GM21528 (cell line): ENCODE data around the gene INO80D.
"Not testable (repeated sequence)": the region's sequence is repeated elsewhere in the genome, so short reads cannot be mapped to it uniquely, and the experiment has no call there.

ENCODE experiments used
- ATAC-seq: cut with Tn5 transposase; IDR thresholded peaks from one replicate; pipeline ENCODE4 v1.9.1; 2021; ENCODE audit warnings: mild to moderate bottlenecking, moderate library complexity; ENCODE audit not compliant: unreplicated experiment, low FRiP score

The INO80D gene

DNA sequence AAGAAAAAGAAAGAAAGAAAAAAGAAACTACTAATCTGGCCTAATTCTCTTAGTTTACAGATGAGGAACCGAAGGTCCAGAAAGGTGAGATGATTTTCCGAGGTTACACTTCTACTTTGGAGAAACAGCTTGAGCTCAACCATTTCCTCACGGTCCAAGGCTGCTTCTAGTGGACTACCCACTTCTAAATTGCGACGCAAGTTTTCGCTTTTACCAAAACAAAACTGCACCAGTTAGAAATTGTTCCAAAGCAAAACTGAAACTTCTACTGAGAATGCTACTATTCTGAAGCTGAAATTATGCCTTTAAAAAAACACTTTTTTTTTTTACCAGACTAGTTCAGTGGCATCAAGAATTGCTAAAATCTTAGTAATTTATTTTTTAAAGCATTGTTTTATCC is 101.6 kb downstream of the INO80D start:
- peak; percentile 84 for ATAC-seq

DNA sequence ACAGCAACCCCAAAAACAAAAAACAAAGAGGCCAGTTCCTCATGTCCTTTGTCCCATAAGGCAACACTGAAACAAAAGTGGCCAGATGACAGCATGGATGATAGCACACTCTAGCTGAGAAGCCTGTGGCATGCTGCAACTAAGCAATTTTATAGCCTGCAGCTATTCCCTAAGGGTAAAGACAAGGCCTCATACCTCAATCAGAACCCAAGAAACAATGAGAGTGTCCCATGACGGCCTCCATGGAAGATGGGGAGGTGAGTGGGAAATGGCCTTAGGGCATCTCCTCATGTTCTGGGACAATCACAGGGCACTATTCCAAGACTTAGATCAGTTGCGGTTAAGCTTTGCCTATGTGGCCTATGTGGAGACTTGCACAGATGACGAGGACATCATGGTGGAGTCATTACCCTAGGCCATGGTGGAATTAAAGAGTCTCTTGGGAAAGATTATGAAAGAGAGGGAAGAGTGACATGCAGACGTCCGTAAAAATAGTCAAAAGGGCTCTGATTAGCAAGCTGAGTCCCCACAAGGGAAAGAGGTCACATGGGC is 103.1 kb downstream of the INO80D start:
- no peak for ATAC-seq

DNA sequence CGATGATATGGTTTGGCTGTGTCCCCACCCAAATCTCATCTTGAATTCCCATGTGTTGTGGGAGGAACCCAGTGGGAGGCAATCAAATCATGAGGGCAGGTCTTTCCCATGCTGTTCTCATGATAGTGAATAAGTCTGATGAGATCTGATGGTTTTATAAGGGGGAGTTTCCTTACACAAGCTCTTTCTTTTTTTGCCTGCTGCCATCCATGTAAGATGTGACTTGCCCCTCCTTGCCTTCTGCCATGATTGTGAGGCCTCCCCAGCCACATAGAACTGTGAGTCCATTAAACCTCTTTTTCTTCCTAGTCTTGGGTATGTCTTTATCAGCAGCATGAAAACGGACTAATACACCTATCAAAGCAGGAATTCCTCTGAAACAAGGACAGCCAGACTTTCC is 107.2 kb downstream of the INO80D start:
- ATAC-seq = not testable (repeated sequence)

DNA sequence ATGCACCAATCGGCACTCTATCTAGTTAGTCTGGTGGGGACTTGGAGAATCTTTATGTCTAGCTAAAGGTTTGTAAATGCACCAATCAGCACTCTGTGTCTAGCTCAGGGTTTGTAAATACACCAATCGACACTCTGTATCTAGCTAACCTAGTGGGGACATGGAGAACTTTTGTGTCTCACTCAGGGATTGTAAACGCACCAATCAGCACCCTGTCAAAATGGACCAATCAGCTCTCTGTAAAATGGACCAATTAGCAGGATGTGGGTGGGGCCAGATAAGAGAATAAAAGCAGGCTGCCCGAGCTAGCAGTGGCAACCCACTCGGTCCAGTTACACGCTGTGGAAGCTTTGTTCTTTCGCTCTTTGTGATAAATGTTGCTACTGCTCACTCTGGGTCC is 108.3 kb downstream of the INO80D start:
- not testable (repeated sequence) for ATAC-seq

DNA sequence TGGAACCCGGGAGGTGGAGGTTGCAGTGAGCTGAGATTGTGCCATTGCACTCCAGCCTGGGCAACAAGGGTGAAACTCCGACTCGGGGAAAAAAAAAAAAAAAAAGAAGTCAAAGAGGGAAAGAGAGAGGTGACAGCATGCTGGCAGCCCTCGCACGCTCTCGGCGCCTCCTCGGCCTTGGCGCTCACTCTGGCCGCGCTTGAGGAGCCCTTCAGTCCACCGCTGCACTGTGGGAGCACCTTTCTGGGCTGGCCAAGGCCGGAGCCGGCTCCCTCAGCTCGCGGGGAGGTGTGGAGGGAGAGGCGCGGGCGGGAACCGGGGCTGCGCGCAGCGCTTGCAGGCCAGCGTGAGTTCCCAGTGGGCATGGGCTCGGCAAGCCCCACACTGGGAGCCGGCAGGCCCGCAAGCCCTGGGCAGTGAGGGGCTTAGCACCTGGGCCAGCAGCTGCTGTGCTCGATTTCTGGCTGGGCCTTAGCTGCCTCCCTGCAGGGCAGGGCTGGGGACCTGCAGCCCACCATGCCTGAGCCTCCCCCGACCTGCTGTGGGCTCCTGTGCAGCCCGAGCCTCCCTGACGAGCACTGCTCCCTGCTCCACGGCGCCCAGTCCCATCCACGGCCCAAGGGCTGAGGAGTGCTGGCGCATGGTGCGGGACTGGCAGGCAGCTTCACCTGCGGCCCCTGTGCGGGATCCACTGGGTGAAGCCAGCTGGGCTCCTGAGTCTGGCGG is 108.9 kb downstream of the INO80D start:
- ATAC-seq = not testable (repeated sequence)

DNA sequence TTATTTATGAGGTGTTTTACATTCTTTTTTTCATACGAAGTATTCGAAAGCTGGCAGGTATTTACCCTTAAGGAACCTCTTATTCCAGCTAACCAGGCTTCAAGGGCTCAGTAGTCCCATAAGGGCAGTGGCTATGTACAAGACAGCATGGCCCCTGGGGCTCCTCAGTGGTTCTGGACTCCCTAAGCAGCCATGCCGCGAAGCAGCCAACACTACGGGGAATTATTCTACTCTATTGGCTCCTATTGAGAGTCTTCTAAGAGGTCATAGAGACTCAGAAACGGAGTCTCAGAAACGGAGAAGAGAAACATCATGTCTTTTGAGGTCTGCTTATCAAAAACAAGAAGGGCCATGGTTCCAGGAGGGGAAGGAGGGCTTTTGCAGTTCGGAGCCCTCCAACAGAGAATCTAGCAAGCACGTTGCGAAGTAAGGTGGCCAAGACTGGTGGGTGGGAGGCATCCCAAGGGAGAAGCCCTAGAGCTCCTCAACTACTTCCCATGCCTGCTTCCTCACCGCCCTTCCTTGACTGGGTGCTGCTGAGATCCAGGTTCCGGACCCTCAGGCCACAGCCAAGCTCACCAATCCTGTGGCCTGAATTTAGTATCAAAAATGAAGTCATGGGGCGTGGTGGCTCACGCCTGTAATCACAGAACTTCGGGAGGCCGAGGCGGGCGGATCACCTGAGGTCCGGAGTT is 109.7 kb downstream of the INO80D start:
- ATAC-seq = no peak

DNA sequence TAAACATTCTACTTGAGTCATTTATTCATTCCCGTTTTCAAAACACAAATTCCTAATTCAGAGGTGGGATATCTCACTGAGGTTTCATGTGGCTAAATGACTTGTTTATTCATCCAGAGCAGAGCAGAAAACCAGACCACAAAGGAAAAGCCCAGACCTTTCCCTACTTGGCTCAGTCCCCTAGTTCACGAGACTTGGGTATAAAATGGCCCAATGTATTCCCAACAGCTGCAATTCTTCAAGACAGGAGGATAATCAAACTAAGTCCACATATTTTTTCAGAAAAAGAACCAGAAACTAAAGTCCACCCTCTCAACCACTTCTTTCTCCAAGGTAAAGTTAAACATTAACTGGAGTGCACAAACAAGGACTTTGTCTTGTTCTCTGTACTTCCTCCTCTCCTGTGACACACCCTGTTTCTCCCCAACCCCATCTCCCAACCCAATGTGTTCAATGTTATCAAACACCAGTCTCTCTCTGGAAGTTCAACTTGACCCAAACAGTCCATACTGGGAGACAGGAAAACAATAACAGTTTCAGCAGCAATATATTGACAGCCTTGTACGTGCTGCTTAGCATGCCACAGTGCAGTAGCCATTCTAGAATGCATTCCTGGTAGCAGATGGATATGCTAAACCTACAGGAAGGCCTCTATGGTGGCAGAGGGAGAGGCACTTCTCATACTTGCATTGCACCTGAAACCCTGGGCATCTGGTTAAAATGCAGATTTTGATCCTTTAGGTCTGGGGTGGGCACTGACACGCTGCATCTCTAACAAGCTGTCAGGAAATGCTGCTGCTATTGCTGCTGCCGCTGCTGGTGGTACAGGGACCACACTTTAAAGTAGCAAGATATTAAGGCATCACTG is 110.7 kb downstream of the INO80D start:
- no peak for ATAC-seq

DNA sequence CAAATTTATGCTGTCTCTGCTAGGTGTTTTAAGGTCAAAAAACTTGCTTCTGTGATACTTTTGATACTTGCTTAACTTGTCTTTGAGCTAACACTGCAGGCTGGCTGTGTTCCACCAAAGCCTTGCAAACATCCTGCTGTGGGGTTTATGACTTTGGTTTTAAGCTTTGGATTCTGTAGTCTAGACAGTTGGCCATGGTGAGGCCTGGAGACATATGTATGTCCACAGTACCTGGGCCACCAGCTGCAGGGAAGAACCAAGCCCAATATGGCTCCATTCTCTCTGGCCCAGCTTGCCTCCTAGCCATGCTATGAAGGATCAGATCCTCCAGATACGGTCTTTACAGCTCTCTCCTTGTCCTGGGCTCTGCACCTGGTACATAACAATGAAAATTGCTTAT is 113.9 kb downstream of the INO80D start:
- no peak for ATAC-seq

DNA sequence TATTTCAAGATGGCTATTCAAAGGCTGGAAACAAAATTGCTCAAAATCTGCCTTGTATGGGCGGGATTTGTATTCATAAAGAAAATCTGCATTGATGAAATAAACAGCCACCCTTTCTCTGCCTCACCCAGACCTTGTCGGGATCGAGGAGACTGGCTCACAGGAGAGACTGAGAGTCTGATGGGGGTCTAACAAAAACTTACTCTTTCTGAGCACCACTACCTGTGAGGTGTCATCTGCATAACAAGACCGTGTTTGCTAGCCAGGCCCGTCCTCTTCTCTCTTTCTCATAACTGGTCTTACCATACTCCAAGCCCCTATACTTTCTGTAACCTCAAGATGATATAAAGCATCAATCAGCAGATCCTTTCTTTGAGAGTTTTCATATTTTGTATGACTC is 115.6 kb downstream of the INO80D start:
- no peak for ATAC-seq

DNA sequence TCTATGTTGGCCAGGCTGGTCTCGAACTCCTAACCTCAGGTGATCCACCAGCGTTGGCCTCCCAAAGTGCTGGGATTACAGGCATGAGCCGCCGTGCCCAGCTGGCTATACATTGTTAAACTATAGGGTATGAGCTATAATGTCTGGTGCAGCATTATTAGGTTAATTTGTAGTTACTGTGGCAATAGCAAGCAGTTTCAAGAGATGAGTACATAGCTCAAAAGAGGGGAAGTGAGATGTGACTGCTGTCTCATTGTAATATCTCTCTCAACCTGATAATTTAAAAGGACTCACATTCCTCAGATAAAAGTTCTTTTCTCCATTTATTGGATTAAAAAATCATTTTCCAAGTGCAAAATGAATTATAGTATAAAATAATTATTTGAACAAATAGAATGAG is 116.4 kb downstream of the INO80D start:
- ATAC-seq = no peak

DNA sequence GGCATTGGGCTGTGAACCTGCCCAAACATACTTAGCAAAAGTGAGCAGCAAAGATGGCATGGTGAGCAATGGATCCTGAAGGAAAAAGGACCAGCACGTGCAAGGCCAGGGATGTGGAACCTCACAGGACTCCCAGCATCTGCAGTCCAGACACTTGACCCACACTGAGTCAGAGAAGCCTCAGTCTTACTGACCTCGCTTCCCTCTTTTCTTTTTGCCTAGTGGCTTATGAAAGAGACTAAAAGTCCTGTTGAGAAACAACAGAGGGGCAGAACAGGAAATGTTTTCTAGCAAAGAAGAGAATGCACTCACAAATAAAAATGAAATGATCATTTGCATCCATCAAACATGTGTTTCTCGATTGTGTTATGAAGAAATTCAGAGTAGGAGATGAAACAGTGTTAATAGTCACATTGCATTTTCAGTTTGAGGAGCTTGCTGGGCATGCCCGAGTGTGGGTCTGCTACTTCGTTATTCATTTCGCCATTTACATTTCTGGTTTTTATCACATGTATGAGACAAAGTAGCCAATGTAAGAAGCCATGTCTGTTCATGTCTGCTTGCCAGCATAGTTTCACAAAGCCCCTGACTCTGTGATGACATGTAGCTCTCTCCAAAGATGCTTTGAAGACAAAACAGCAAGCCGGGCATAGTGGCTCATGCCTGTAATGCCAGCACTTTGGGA is 118.4 kb downstream of the INO80D start:
- no peak for ATAC-seq

DNA sequence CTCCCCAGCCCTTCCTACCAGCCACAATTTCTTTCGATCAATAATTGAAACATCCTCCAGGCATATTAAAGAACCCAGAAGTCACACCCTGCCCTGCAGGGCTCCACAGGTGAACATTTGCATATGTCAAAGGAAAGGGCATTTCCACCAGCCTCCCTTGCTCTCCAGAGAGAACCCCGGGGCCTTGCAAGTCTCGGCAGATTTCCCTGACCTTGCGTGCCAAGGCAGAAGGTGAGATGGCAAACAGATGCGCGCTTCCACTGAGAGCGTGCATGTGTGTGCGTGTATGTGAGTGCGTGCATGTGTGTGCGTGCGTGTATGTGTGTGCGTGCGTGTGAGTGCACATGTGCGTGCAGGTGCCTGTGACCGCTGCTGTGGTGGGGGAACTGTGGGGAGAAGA is 120.3 kb downstream of the INO80D start:
- no peak for ATAC-seq

DNA sequence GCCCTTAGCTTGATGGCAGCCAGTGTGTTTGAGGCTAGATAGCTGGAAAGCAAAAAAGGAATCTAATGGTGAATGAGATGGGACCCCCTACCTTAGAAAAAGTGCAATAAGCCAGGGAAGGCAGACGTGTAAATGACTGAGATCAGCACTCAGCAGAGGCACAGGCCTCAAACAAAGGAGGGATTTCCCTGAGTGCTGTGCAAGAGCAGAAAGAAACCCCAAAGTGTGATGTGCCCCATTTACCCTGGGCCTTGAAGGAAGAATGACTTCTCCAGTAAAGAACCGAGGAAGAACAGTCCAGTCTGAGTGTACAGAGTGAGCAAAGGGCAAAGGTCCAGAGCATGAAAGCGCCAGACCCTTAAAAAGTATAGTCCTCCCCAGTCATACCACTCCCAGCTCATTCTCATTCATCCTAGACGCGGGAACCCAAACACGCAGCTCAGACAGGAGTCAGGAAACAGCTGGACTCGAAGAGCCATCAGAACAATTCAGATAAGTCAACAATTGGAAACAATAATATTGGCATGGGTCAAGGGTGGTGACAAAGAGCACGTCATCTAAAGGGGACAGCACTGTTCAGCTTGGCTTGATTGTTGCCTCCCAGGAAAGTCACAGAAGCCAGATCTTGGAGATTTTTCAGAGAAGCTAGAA is 121.7 kb downstream of the INO80D start:
- no peak for ATAC-seq

DNA sequence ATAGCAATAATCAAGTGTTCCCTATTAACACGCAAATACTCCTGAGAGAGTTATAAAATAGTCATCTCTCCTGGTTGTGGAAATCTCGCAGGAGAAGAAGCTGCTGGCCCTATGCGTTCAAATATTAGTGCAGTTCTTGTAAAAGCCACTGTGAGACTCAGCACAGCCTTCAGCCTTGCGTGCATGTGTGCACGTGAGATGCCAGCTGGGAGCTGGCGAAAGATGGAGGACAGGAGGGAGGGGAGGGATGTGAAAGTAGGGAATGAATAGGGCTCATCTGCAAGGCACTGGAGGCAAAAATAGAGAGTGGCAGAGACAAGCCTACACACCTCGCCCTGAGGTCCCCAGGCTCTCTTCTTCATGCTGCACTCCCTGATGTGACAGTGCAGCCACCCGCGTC is 126.5 kb downstream of the INO80D start:
- no peak for ATAC-seq

DNA sequence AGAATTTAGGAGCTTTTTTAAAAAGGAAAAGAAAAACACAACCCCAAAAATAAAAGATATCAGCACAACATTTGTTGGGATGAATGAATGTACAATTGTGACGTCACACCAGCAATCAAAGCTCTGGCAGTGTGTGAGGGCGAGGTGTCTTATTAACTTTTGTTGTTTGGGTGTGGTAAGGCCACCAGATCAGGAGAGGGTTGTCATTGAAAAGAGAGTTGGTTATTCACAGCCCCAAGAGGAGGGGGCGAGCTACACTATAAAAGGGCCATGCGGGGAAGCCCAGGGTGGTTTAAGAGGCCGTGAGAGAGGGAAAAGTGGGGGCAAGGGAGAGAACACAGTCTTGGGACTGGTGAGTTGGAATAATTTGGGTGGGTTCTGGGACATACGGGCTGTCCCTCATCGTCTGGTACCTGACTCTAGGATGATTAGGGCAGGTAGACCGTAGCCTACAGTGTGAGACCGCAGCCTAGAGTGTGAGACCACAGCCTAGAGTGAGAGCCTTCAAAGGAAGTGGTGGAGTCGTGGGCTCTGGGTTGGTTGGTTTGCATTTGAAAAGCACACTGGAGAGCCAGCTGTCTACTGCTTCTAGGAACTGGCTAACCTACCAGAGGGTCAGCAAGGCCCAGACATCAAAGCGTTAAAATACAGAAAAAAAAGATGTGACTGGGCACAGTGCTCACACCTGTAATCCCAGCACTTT is 128.4 kb downstream of the INO80D start:
- no peak for ATAC-seq

DNA sequence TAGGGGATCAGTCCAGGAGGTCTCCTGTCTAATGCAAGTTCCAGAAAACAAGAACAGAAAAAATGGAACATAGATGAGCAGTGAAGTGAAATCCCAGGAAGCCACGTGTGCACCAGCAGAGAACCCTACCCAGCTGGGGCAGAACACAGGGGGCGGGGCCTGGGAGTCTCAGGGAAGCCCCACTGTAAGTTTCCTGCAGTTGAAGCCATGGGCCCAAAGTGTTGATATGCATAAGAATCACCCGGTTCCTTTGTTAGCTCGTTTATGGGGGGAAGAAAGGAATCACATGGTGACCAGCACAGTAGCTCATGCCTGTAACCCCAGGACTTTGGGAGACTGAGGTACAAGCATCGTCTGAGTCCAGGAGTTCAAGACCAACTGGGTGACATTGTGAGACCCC is 131.3 kb downstream of the INO80D start:
- no peak for ATAC-seq

DNA sequence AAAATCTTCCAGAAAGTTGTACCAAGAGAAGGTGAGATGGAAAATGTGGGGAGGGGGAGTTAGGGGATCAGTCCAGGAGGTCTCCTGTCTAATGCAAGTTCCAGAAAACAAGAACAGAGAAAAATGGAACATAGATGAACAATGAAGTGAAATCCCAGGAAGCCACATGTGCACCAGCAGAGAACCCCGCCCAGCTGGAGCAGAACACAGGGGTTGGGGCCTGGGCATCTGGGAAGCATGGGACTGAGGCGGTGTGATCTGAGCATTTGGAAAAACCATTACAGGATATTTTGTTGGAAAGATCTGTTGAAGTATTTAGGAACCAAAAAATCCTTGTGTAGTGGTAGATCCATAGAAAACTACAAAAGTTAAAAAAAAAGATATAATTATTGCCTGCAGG is 133.7 kb downstream of the INO80D start:
- ATAC-seq = no peak

DNA sequence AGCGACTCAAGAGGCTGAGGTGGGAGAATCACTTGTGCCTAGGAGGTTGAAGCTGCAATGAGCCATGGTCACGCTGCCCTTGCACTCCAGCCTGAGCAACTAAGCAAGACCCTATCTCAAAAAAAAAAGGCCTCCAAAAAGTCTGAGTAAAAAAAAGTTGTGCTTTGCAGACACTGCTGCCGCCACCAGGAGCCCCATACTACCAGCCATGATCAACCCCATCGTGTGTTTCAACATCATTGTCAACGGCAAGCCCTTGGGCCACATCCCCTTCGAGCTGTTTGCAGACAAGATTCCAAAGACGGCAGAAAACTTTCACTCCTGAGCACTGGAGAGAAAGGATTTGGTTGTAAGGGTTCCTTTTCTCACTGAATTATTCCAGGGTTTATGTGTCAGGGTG is 137.1 kb downstream of the INO80D start:
- no peak for ATAC-seq

DNA sequence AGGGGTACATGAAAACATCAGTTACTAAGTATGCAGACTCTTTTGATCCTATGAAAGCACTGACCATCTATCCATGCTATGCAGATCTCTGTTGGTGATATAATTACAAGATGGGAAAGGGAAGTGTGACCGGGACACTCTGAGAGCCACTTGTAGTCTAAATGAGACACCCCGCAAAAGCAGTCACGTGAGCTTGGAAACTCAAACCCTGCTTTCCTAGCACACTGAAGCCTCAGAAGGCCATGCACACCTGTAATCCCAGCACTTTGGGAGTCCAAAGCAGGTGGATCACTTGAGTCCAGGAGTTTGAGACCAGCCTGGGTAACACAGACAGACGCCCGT is 137.5 kb downstream of the INO80D start:
- ATAC-seq = no peak
